Coronary artery (tissue), 2 donors: ENCODE results near the gene HOXC5.

Experiments
- DNase-seq: peaks from one replicate; pipeline ENCODE4 v3.0.0-alpha.2; 2017; ENCODE audit warnings: low spot score
- H3K27ac ChIP-seq, 2 donors: fragments of 200-600 bp; sonication (generic); one replicate each; pipeline ENCODE4 v1.5.1; 2016 to 2019
- H3K4me3 ChIP-seq: fragments of 200-600 bp; sonication (generic); 2 replicates; pipeline ENCODE4 v1.5.1; 2016; ENCODE audit warnings: mild to moderate bottlenecking, moderate library complexity
- CTCF ChIP-seq: fragments of 200-600 bp; sonication (generic); IDR thresholded peaks from one replicate; pipeline ENCODE4 v1.5.1; 2019; ENCODE audit warnings: antibody characterized with exemption

HOXC5 gene

GRCh38 chr12:54018468-54018984 lies 14.3 kb upstream of the HOXC5 start:
- no peak for TF ChIP-seq CTCF
- Histone ChIP-seq H3K27ac (peak overlapping the region in 1 of 2 donors; percentile 1), H3K4me3 (peak overlapping the region; percentile 71)
- no peak for DNase-seq

GRCh38 chr12:54019091-54019811 lies 13.6 kb upstream of the HOXC5 start:
- DNase-seq = no peak
- no peak for TF ChIP-seq CTCF
- no peak overlapping the region for H3K27ac ChIP-seq
- no peak overlapping the region for H3K4me3 ChIP-seq

GRCh38 chr12:54019924-54020590 lies 12.8 kb upstream of the HOXC5 start:
- Histone ChIP-seq H3K27ac (no peak overlapping the region), H3K4me3 (peak overlapping the region; percentile 1)
- no peak for TF ChIP-seq CTCF
- no peak for DNase-seq

GRCh38 chr12:54020591-54021405 lies 12.1 kb upstream of the HOXC5 start:
- TF ChIP-seq CTCF = no peak
- H3K27ac ChIP-seq = no peak overlapping the region
- no peak overlapping the region for H3K4me3 ChIP-seq
- no peak for DNase-seq

GRCh38 chr12:54021432-54022013 lies 11.3 kb upstream of the HOXC5 start:
- H3K27ac ChIP-seq = no peak overlapping the region
- no peak for DNase-seq
- TF ChIP-seq CTCF = no peak

GRCh38 chr12:54022960-54023884 lies 9.6 kb upstream of the HOXC5 start:
- DNase-seq = no peak
- Histone ChIP-seq H3K27ac (no peak overlapping the region), H3K4me3 (no peak overlapping the region)
- no peak for TF ChIP-seq CTCF

More at GRCh38 chr12:54021432-54022013, 11.3 kb upstream of the HOXC5 start:
- H3K4me3 ChIP-seq = no peak overlapping the region
